Epithelial cell of esophagus (primary cell): ENCODE data around the gene VPS4A.
A peak's percentile ranks its signal among the peaks of the same experiment; 100 is the strongest.

Experiments
- DNase-seq: peaks from one replicate; pipeline ENCODE4 v3.0.0; 2010; ENCODE audit warnings: low read depth
- H3K4me3 ChIP-seq: 2 replicates; pipeline ENCODE4 v1.5.1; 2011; ENCODE audit warnings: mild to moderate bottlenecking, low read length, control low read depth
- TF ChIP-seq, protein P1 (sequence below): IDR thresholded peaks from 2 replicates; pipeline ENCODE4 v1.5.1; 2011; ENCODE audit warnings: low read depth, mild to moderate bottlenecking, low read length, control low read depth, inconsistent platforms; ENCODE audit not compliant: insufficient read depth; ENCODE audit errors: missing control alignments

The VPS4A gene

GRCh38 chr16:69310653-69311532 lies at the start of gene VPS4A:
Gene VPS4A (plus strand): TSS chr16:69311350. CDS start chr16:69311512, 162 bp downstream.
- peak within 1 kb of the TSS; percentile 84 for H3K4me3 ChIP-seq
- peak; percentile 97 for DNase-seq
- TF ChIP-seq, protein P1, sequence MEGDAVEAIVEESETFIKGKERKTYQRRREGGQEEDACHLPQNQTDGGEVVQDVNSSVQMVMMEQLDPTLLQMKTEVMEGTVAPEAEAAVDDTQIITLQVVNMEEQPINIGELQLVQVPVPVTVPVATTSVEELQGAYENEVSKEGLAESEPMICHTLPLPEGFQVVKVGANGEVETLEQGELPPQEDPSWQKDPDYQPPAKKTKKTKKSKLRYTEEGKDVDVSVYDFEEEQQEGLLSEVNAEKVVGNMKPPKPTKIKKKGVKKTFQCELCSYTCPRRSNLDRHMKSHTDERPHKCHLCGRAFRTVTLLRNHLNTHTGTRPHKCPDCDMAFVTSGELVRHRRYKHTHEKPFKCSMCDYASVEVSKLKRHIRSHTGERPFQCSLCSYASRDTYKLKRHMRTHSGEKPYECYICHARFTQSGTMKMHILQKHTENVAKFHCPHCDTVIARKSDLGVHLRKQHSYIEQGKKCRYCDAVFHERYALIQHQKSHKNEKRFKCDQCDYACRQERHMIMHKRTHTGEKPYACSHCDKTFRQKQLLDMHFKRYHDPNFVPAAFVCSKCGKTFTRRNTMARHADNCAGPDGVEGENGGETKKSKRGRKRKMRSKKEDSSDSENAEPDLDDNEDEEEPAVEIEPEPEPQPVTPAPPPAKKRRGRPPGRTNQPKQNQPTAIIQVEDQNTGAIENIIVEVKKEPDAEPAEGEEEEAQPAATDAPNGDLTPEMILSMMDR = peak; percentile 69

DNA sequence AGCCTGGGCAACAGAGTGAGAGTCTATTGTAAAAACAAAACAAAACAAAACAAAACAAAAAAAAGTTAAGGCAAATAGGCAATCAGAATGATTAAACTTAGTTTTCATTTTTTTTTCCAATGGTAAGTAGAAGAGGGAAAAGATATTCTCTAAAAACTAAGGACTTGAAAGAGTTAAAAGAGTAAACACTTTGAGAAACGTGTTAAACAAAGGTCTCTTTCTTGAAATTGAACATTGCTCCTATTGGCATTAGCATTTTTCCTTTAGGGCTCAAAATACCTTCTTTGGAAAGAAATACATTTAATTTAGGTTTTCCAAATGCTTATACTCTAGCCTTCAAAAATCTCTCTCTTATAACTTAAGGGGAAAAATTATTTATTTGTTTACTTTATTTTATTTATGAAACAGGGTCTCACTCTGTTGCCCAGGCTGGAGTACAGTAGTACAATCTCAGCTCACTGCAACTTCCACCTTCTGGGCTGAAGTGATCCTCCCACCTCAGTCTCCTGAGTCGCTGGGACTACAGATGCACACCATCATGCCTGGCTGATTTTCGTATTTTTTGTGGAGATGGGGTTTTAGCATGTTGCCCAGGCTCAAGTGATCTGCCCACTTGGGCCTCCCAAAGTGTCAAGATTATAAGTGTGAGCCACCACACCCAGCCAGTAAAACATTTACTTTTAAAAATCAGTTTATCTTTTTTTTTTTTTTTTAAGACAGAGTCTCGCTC lies 44.7 kb upstream of the VPS4A start:
- no peak for DNase-seq
- TF ChIP-seq, protein P1 = no peak
- no peak overlapping the region for H3K4me3 ChIP-seq

- DNase-seq = no peak
- no peak overlapping the region for H3K4me3 ChIP-seq
- TF ChIP-seq, protein P1 = no peak
Observed at GRCh38 chr16:69267633-69268032, 43.5 kb upstream of the VPS4A start.

- no peak overlapping the region for H3K4me3 ChIP-seq
- DNase-seq = no peak
- TF ChIP-seq, protein P1 = no peak
Observed at GRCh38 chr16:69270395-69270794, 40.8 kb upstream of the VPS4A start.

DNA sequence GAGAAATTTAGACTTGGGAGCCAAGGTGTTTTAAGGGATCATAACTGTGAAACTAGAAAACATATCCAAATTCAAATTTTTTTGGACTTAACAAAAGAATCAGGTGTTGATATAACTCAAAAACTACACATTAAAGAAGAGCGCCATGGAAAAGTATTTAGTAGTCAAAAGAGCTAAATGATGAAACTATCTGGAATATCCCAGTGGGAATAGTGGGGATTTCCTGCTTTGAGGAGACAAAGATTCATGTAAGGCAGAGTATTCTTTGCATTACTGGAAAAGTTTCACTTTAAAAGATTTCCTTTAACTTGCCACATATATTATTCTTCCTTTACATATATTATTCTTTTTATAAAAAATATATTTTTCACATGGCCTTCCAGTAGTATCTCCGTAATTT lies 40.3 kb upstream of the VPS4A start:
- TF ChIP-seq, protein P1 = no peak
- H3K4me3 ChIP-seq = no peak overlapping the region
- DNase-seq = no peak

- no peak overlapping the region for H3K4me3 ChIP-seq
- no peak for DNase-seq
- TF ChIP-seq, protein P1 = no peak
Observed at GRCh38 chr16:69273009-69273408, 38.1 kb upstream of the VPS4A start.
